ENCODE measurements around the gene XPNPEP1. TPM values are rescaled to one million over a fixed set of nuclear protein-coding genes. Genes with fewer than 3 reads are reported as not detected.
A peak's percentile ranks its signal among the peaks of the same experiment; 100 is the strongest.

The XPNPEP1 gene
- polyA plus RNA-seq, 4 donors, result 76.6 to 138 (median 112) TPM

GRCh38 chr10:109880886-109881768 is 42.2 kb downstream of the XPNPEP1 start:
- Histone ChIP-seq H3K27me3 (ENCODE audit: control insufficient read depth in 3 of 3, insufficient read depth in 3 of 3, low read length in 3 of 3) (no peaks in the 10 kb centered on the region), H3K36me3 (ENCODE audit: control insufficient read depth in 3 of 3, insufficient read depth in 2 of 3, low read depth in 1 of 3, low read length in 3 of 3) (peaks cover 23 to 67% (median 42%) of the 10 kb centered on the region in 3 donors), H3K9me3 (ENCODE audit: control insufficient read depth in 2 of 2, insufficient read depth in 1 of 2, low read depth in 1 of 2, low read length in 1 of 2) (no peaks in the 10 kb centered on the region), H3K27ac (ENCODE audit: low read depth in 1 of 3, low read length in 2 of 3) (no peak overlapping the region), H3K4me3 (ENCODE audit: low read depth in 1 of 3, low read length in 3 of 3) (no peak overlapping the region), H3K4me1 (ENCODE audit: control insufficient read depth in 3 of 3, insufficient read depth in 2 of 3, low read depth in 1 of 3, low read length in 2 of 3) (peaks cover 0 to 15% (median 2%) of the 10 kb centered on the region in 3 donors)
- 83 to 87% (median 86%) methylated on average over 8 of the region's 8 CpGs for WGBS, 3 donors
- FAIRE-seq (no peak), DNase-seq (no peak)

- Histone ChIP-seq H3K27me3 (ENCODE audit: control insufficient read depth in 3 of 3, insufficient read depth in 3 of 3, low read length in 3 of 3) (no peaks in the 10 kb centered on the region), H3K4me3 (ENCODE audit: low read depth in 1 of 3, low read length in 3 of 3) (no peak overlapping the region), H3K9me3 (ENCODE audit: control insufficient read depth in 2 of 2, insufficient read depth in 1 of 2, low read depth in 1 of 2, low read length in 1 of 2) (no peaks in the 10 kb centered on the region), H3K27ac (ENCODE audit: low read depth in 1 of 3, low read length in 2 of 3) (no peak overlapping the region), H3K36me3 (ENCODE audit: control insufficient read depth in 3 of 3, insufficient read depth in 2 of 3, low read depth in 1 of 3, low read length in 3 of 3) (peaks cover 19 to 62% (median 28%) of the 10 kb centered on the region in 3 donors), H3K4me1 (ENCODE audit: control insufficient read depth in 3 of 3, insufficient read depth in 2 of 3, low read depth in 1 of 3, low read length in 2 of 3) (no peaks in the 10 kb centered on the region)
- no peak for FAIRE-seq
- no peak for DNase-seq
- WGBS, 3 donors, result 97 to 99% (median 98%) methylated on average over 6 of the region's 6 CpGs
Observed at GRCh38 chr10:109877546-109877945, 45.8 kb downstream of the XPNPEP1 start.

GRCh38 chr10:109875828-109876821 is 47.2 kb downstream of the XPNPEP1 start:
- DNase-seq, result no peak
- no peak overlapping the region for H3K4me3 ChIP-seq (ENCODE audit: low read depth in 1 of 3, low read length in 3 of 3)
- peaks cover 18 to 61% (median 24%) of the 10 kb centered on the region in 3 donors for H3K36me3 ChIP-seq (ENCODE audit: control insufficient read depth in 3 of 3, insufficient read depth in 2 of 3, low read depth in 1 of 3, low read length in 3 of 3)
- no peaks in the 10 kb centered on the region for H3K4me1 ChIP-seq (ENCODE audit: control insufficient read depth in 3 of 3, insufficient read depth in 2 of 3, low read depth in 1 of 3, low read length in 2 of 3)
- no peak for FAIRE-seq
- WGBS, 3 donors, result 83 to 93% (median 87%) methylated on average over 8 of the region's 8 CpGs
- H3K9me3 ChIP-seq (ENCODE audit: control insufficient read depth in 2 of 2, insufficient read depth in 1 of 2, low read depth in 1 of 2, low read length in 1 of 2), result no peaks in the 10 kb centered on the region
- peak overlapping the region in 1 of 3 donors; percentile 12 for H3K27ac ChIP-seq (ENCODE audit: low read depth in 1 of 3, low read length in 2 of 3)
- H3K27me3 ChIP-seq (ENCODE audit: control insufficient read depth in 3 of 3, insufficient read depth in 3 of 3, low read length in 3 of 3), result no peaks in the 10 kb centered on the region

GRCh38 chr10:109875151-109875568 is 48.2 kb downstream of the XPNPEP1 start:
- FAIRE-seq, result no peak
- H3K9me3 ChIP-seq (ENCODE audit: control insufficient read depth in 2 of 2, insufficient read depth in 1 of 2, low read depth in 1 of 2, low read length in 1 of 2), result no peaks in the 10 kb centered on the region
- 62 to 83% (median 78%) methylated on average over 7 of the region's 7 CpGs for WGBS, 3 donors
- H3K27me3 ChIP-seq (ENCODE audit: control insufficient read depth in 3 of 3, insufficient read depth in 3 of 3, low read length in 3 of 3), result no peaks in the 10 kb centered on the region
- H3K4me3 ChIP-seq (ENCODE audit: low read depth in 1 of 3, low read length in 3 of 3), result no peak overlapping the region
- no peak for DNase-seq
- no peaks in the 10 kb centered on the region for H3K4me1 ChIP-seq (ENCODE audit: control insufficient read depth in 3 of 3, insufficient read depth in 2 of 3, low read depth in 1 of 3, low read length in 2 of 3)
- H3K36me3 ChIP-seq (ENCODE audit: control insufficient read depth in 3 of 3, insufficient read depth in 2 of 3, low read depth in 1 of 3, low read length in 3 of 3), result peaks cover 17 to 56% (median 19%) of the 10 kb centered on the region in 3 donors
- no peak overlapping the region for H3K27ac ChIP-seq (ENCODE audit: low read depth in 1 of 3, low read length in 2 of 3)

- no peak for FAIRE-seq
Observed at GRCh38 chr10:109871476-109871875, 51.8 kb downstream of the XPNPEP1 start.

GRCh38 chr10:109866995-109867635 is 56.2 kb downstream of the XPNPEP1 start:
- H3K36me3 ChIP-seq (ENCODE audit: control insufficient read depth in 3 of 3, insufficient read depth in 2 of 3, low read depth in 1 of 3, low read length in 3 of 3), result peaks cover 24 to 65% (median 42%) of the 10 kb centered on the region in 3 donors
- FAIRE-seq (no peak), DNase-seq (no peak)
- WGBS, 3 donors, result 91 to 93% (median 92%) methylated on average over 4 of the region's 4 CpGs
- no peaks in the 10 kb centered on the region for H3K4me1 ChIP-seq (ENCODE audit: control insufficient read depth in 3 of 3, insufficient read depth in 2 of 3, low read depth in 1 of 3, low read length in 2 of 3)
- peaks cover 0 to 13% of the 10 kb centered on the region in 2 donors for H3K9me3 ChIP-seq (ENCODE audit: control insufficient read depth in 2 of 2, insufficient read depth in 1 of 2, low read depth in 1 of 2, low read length in 1 of 2)
- H3K4me3 ChIP-seq (ENCODE audit: low read depth in 1 of 3, low read length in 3 of 3), result no peak overlapping the region
- H3K27me3 ChIP-seq (ENCODE audit: control insufficient read depth in 3 of 3, insufficient read depth in 3 of 3, low read length in 3 of 3), result no peaks in the 10 kb centered on the region
- H3K27ac ChIP-seq (ENCODE audit: low read depth in 1 of 3, low read length in 2 of 3), result no peak overlapping the region

More at GRCh38 chr10:109871476-109871875, 51.8 kb downstream of the XPNPEP1 start:
- no peak for DNase-seq
- Histone ChIP-seq H3K27ac (ENCODE audit: low read depth in 1 of 3, low read length in 2 of 3) (no peak overlapping the region), H3K4me3 (ENCODE audit: low read depth in 1 of 3, low read length in 3 of 3) (no peak overlapping the region), H3K9me3 (ENCODE audit: control insufficient read depth in 2 of 2, insufficient read depth in 1 of 2, low read depth in 1 of 2, low read length in 1 of 2) (no peaks in the 10 kb centered on the region), H3K27me3 (ENCODE audit: control insufficient read depth in 3 of 3, insufficient read depth in 3 of 3, low read length in 3 of 3) (no peaks in the 10 kb centered on the region), H3K36me3 (ENCODE audit: control insufficient read depth in 3 of 3, insufficient read depth in 2 of 3, low read depth in 1 of 3, low read length in 3 of 3) (peaks cover 15 to 64% (median 28%) of the 10 kb centered on the region in 3 donors), H3K4me1 (ENCODE audit: control insufficient read depth in 3 of 3, insufficient read depth in 2 of 3, low read depth in 1 of 3, low read length in 2 of 3) (no peaks in the 10 kb centered on the region)
- 91 to 96% (median 91%) methylated on average over 4 of the region's 4 CpGs for WGBS, 3 donors

GRCh38 chr10:109866168-109866994 is 56.9 kb downstream of the XPNPEP1 start:
- DNase-seq (no peak), FAIRE-seq (no peak)
- 73 to 87% (median 78%) methylated on average over 8 of the region's 8 CpGs for WGBS, 3 donors

More at GRCh38 chr10:109866168-109866994, 56.9 kb downstream of the XPNPEP1 start:
- Histone ChIP-seq H3K27ac (ENCODE audit: low read depth in 1 of 3, low read length in 2 of 3) (no peak overlapping the region), H3K4me1 (ENCODE audit: control insufficient read depth in 3 of 3, insufficient read depth in 2 of 3, low read depth in 1 of 3, low read length in 2 of 3) (no peaks in the 10 kb centered on the region), H3K4me3 (ENCODE audit: low read depth in 1 of 3, low read length in 3 of 3) (no peak overlapping the region), H3K9me3 (ENCODE audit: control insufficient read depth in 2 of 2, insufficient read depth in 1 of 2, low read depth in 1 of 2, low read length in 1 of 2) (peaks cover 0 to 13% of the 10 kb centered on the region in 2 donors), H3K27me3 (ENCODE audit: control insufficient read depth in 3 of 3, insufficient read depth in 3 of 3, low read length in 3 of 3) (no peaks in the 10 kb centered on the region), H3K36me3 (ENCODE audit: control insufficient read depth in 3 of 3, insufficient read depth in 2 of 3, low read depth in 1 of 3, low read length in 3 of 3) (peaks cover 22 to 60% (median 39%) of the 10 kb centered on the region in 3 donors)
